SK-N-MC (cell line): ENCODE measurements around the gene KCNMA1.

Source experiments
- EZH2 ChIP-seq: fragments of 200-600 bp; sonication (generic); IDR thresholded peaks from one replicate; pipeline ENCODE4 v1.6.1; 2017; ENCODE audit warnings: antibody characterized with exemption
- POLR2AphosphoS5 ChIP-seq: IDR thresholded peaks from 2 replicates; pipeline ENCODE4 v1.6.1; 2012; ENCODE audit warnings: mild to moderate bottlenecking, low read depth, low read length, borderline replicate concordance

GRCh38 chr10:77509391-77509790, 128.2 kb downstream of the KCNMA1 start:
- no peak for TF ChIP-seq POLR2AphosphoS5
- TF ChIP-seq EZH2: no peak
